OCI-LY7 (cell line): ENCODE measurements around the gene ACOT12. TPM values are rescaled to one million over a fixed set of nuclear protein-coding genes. Genes with fewer than 3 reads are reported as not detected.

ENCODE experiments used
- BruUV-seq: library from RNA; stranded (reverse); fragments of 400-500 nt; replicated peaks from 2 replicates; lab custom pipeline; 2021; lab: Mats Ljungman, UMichigan
- CTCF ChIA-PET: fragments of 300-600 bp; sonication (Branson Sonifier 250); formaldehyde crosslinking; loops from one replicate; lab custom pipeline; 2022; ENCODE audit warnings: antibody characterized with exemption; ENCODE audit not compliant: unreplicated experiment; lab: Charles Lee
- POLR2A ChIA-PET: fragments of 300-600 bp; sonication (Branson Sonifier 250); formaldehyde crosslinking; loops from one replicate; lab custom pipeline; 2022; ENCODE audit warnings: antibody characterized with exemption; lab: Charles Lee
- DNase-seq: peaks from one replicate; pipeline ENCODE4 v3.0.0-alpha.2; 2015; ENCODE audit warnings: low spot score
- H2AFZ ChIP-seq: fragments of 200-600 bp; sonication (generic), shearing (Covaris generic); 2 replicates; pipeline ENCODE4 v1.6.1; 2014; ENCODE audit warnings: mild to moderate bottlenecking, antibody characterized with exemption, low read length, moderate library complexity
- H3K27ac ChIP-seq: fragments of 200-600 bp; sonication (generic); 2 replicates; pipeline ENCODE4 v1.5.1; 2014; ENCODE audit warnings: mixed run types, low read depth, mild to moderate bottlenecking, moderate library complexity, low read length, inconsistent platforms; ENCODE audit not compliant: poor library complexity, severe bottlenecking
- H3K36me3 ChIP-seq: fragments of 200-600 bp; sonication (generic); 2 replicates; pipeline ENCODE4 v1.6.1; 2014; ENCODE audit warnings: mild to moderate bottlenecking, antibody characterized with exemption, low read length, moderate library complexity, mixed read lengths; ENCODE audit not compliant: insufficient read depth
- H3K4me1 ChIP-seq: fragments of 200-600 bp; sonication (generic); 2 replicates; pipeline ENCODE4 v1.5.1; 2014; ENCODE audit warnings: mild to moderate bottlenecking, low read length; ENCODE audit not compliant: insufficient read depth, poor library complexity, severe bottlenecking
- H3K4me2 ChIP-seq: fragments of 200-600 bp; sonication (generic); 2 replicates; pipeline ENCODE4 v1.6.1; 2014; ENCODE audit warnings: mild to moderate bottlenecking, low read length
- H3K4me3 ChIP-seq: fragments of 200-600 bp; sonication (generic); 2 replicates; pipeline ENCODE4 v1.5.1; 2014; ENCODE audit warnings: mild to moderate bottlenecking, low read depth, low read length; ENCODE audit not compliant: poor library complexity, severe bottlenecking
- H3K79me2 ChIP-seq: fragments of 200-600 bp; sonication (generic); 2 replicates; pipeline ENCODE4 v1.6.1; 2016; ENCODE audit warnings: low read depth, mild to moderate bottlenecking, low read length, moderate library complexity, mixed read lengths; ENCODE audit not compliant: insufficient read depth
- H3K9me2 ChIP-seq: fragments of 200-600 bp; sonication (generic); 2 replicates; pipeline ENCODE4 v1.6.1; 2016; ENCODE audit warnings: mild to moderate bottlenecking, low read length, mixed read lengths; ENCODE audit not compliant: insufficient read depth
- H3K9me3 ChIP-seq: fragments of 200-600 bp; sonication (generic); 2 replicates; pipeline ENCODE4 v1.6.1; 2014; ENCODE audit warnings: mild to moderate bottlenecking, mixed run types, low read length, mixed read lengths
- H4K20me1 ChIP-seq: fragments of 200-600 bp; sonication (generic); 2 replicates; pipeline ENCODE4 v1.6.1; 2014; ENCODE audit warnings: mild to moderate bottlenecking, antibody characterized with exemption, low read length, moderate library complexity, mixed read lengths; ENCODE audit not compliant: insufficient read depth
- EZH2phosphoT487 ChIP-seq: fragments of 200-600 bp; sonication (generic); IDR thresholded peaks from 2 replicates; pipeline ENCODE4 v1.6.1; 2018; ENCODE audit warnings: low read depth, borderline replicate concordance, mild to moderate bottlenecking, mixed run types, antibody characterized with exemption, low read length, moderate library complexity, mixed read lengths
- intact Hi-C: fragments of 100-400 bp; cut with micrococcal nuclease; formaldehyde crosslinking; loops from one replicate; pipeline ENCODE4 v1.10.0; 2022; ENCODE audit not compliant: unreplicated experiment
- total RNA-seq, 2 experiments: library from RNA; depleted of rRNA in 1 of 2; stranded (reverse); fragments of >200 nt in 1 of 2; shearing (Covaris generic) in 1 of 2; gene quantifications; 2 replicates each; pipeline ENCODE4 v1.2.3, GENCODE V29; 2014 to 2022
- TF ChIP-seq, protein P1 (sequence below): fragments of 200-600 bp; sonication (generic); conservative IDR thresholded peaks from 2 replicates; pipeline ENCODE4 v1.5.1; 2014; ENCODE audit warnings: mild to moderate bottlenecking, antibody characterized with exemption, low read length, moderate library complexity, mixed read lengths

ACOT12 gene
- total RNA-seq, 2 experiments from 2014 or later: 0.27 to 0.35 TPM

GRCh38 chr5:81303563-81303962, 90.4 kb downstream of the ACOT12 start:
- Histone ChIP-seq H2AFZ (no peak overlapping the region), H3K36me3 (peaks cover 2% of the 10 kb centered on the region; the same call in 1 of the 2 replicates), H3K79me2 (peaks cover 12% of the 10 kb centered on the region; the same call in 1 of the 2 replicates), H3K4me3 (no peak overlapping the region), H4K20me1 (no peaks in the 10 kb centered on the region), H3K4me1 (peaks cover 22% of the 10 kb centered on the region), H3K27ac (no peak overlapping the region), H3K9me2 (no peaks in the 10 kb centered on the region), H3K4me2 (no peak overlapping the region), H3K9me3 (no peaks in the 10 kb centered on the region)
- CTCF ChIA-PET: no interaction called here
- no TSS peak for BruUV-seq
- DNase-seq: no peak
- POLR2A ChIA-PET: interaction anchor here (0.6 to 2.7 kb wide), 5 partner anchors 10 to 980 kb away, joined by 3 to 14 read pairs (median 4); no protein-coding TSS in a partner anchor
- intact Hi-C loops: loop anchor here (5.0 kb wide), 1 partner anchor 549 kb away; no protein-coding TSS in a partner anchor
- TF ChIP-seq, protein P1, sequence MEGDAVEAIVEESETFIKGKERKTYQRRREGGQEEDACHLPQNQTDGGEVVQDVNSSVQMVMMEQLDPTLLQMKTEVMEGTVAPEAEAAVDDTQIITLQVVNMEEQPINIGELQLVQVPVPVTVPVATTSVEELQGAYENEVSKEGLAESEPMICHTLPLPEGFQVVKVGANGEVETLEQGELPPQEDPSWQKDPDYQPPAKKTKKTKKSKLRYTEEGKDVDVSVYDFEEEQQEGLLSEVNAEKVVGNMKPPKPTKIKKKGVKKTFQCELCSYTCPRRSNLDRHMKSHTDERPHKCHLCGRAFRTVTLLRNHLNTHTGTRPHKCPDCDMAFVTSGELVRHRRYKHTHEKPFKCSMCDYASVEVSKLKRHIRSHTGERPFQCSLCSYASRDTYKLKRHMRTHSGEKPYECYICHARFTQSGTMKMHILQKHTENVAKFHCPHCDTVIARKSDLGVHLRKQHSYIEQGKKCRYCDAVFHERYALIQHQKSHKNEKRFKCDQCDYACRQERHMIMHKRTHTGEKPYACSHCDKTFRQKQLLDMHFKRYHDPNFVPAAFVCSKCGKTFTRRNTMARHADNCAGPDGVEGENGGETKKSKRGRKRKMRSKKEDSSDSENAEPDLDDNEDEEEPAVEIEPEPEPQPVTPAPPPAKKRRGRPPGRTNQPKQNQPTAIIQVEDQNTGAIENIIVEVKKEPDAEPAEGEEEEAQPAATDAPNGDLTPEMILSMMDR: no peak
- TF ChIP-seq EZH2phosphoT487: no peak

DNA sequence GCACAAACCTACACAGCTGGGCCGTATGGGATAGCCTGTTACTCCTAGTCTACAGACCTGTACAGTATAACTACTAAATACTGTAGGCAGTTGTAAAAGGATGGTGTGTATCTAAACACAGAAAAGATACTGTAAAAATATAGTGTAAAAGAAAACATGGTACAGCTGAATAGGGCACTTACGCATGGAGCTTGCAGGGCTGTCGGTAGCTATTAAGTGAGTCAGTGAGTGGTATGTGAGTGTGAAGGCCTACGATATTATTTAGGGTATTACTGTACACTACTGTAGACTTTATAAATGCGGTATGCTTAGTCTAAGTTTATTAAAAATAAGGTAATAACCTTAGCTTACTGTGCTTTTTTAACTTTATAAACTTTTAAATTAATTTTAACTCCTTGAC, 91.3 kb downstream of the ACOT12 start:
- Histone ChIP-seq H3K9me2 (no peaks in the 10 kb centered on the region), H3K79me2 (peaks cover 12% of the 10 kb centered on the region; the same call in 1 of the 2 replicates), H3K4me1 (peaks cover 22% of the 10 kb centered on the region), H2AFZ (no peak overlapping the region), H3K9me3 (no peaks in the 10 kb centered on the region), H3K36me3 (peaks cover 3% of the 10 kb centered on the region; the same call in 1 of the 2 replicates), H4K20me1 (no peaks in the 10 kb centered on the region), H3K27ac (no peak overlapping the region), H3K4me2 (peak overlapping the region; percentile 84), H3K4me3 (peak overlapping the region; percentile 77)
- no peak for DNase-seq
- no TSS peak for BruUV-seq
- ChIA-PET POLR2A (interaction anchor here (0.6 to 2.7 kb wide), 9 partner anchors 10 to 981 kb away, joined by 3 to 14 read pairs (median 4); no protein-coding TSS in a partner anchor), CTCF (no interaction called here)
- intact Hi-C loops: loop anchor here (5.0 kb wide), 1 partner anchor 550 kb away; no protein-coding TSS in a partner anchor
- TF ChIP-seq, protein P1: no peak
- no peak for TF ChIP-seq EZH2phosphoT487
